GM21447 (cell line): Measurements from ENCODE around the gene RND2.
"Not testable (repeated sequence)": the region's sequence is repeated elsewhere in the genome, so short reads cannot be mapped to it uniquely, and the experiment has no call there.

Source experiments
- ATAC-seq: cut with Tn5 transposase; IDR thresholded peaks from one replicate; pipeline ENCODE4 v1.9.1; 2021; ENCODE audit not compliant: unreplicated experiment

RND2 gene, protein sequence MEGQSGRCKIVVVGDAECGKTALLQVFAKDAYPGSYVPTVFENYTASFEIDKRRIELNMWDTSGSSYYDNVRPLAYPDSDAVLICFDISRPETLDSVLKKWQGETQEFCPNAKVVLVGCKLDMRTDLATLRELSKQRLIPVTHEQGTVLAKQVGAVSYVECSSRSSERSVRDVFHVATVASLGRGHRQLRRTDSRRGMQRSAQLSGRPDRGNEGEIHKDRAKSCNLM

DNA sequence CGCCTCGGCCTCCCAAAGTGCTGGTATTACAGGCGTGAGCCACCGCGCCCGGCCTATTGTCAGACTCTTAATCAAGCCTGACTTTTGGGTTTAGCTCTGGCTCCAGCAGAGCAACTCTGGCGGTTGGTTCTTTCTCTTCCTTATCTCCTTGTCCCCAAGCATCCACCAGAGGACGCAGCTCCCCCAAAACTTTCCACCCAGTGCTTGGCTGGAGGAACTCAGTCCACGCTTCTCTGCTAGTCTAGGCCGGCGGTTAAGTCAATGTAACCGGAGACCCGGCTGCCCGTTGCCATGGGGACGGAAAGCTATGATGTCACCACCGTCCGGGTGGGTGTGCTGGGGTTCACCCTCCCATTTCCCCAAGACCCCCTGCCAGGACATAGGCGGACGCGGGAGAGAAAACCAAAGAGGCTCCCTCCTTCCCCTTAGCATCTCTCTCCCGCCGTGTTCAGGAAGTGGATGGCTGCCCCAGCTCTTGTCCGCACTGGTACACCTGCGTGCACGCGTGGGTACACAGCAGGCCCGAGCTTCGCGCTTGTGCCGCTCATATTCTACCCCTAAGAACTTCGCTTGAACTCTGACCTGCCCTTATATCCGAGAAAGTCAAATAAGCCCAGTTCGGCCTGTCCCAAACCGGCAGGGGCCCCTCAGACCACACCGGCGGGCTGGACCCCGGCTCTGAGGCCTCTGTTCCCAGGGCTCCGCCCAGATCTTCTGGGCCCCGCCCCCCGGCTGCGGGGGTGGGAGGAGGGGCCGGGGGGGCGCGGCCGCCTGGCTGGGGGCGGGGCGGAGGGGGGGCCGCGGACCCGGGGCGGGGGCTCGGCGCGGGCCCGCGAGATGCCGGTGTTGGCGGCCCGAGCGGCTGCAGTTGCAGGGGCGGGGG lies at the start of gene RND2:
Gene RND2, plus strand, starts transcription at position 825 of the 883 bp plus-strand sequence. CDS start 117 bp downstream, outside the sequence.
- peak; percentile 49 for ATAC-seq

DNA sequence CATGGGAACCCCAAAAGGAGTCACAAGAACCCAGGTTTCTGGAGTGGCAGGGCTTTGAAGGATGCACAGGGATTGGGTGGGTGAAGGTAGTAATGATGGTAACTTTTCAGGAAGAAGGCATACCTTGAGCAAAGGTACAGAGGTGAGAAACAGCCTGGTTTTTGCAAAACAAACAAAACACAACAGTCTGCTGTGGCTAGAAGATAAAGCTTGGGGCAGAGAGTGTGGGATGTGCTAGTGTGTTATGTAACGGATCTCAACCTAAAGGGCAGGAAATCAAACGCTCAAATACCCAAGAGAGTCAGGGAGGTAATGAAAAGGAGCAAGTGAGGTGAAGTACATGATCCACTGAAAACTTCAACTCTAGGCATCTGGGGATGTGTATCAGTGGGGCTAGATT lies 49.8 kb upstream of the RND2 start:
- no peak for ATAC-seq

DNA sequence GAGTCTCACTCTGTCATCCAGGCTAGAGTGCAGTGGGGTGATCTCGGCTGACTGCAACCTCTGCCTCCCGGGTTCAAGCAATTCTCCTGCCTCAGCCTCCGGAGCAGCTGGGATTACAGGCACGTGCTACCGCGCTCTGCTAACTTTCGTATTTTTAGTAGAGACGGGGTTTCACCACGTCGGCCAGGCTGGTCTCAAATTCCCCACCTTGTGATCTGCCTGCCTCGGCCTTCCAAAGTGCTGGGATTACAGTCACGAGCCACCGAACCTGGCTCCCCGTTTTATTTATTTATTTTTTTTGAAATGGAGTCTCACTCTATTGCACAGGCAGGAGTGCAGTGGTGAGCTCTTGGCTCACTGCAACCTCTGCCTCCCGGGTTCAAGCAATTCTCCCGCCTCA lies 49.3 kb upstream of the RND2 start:
- ATAC-seq = not testable (repeated sequence)

DNA sequence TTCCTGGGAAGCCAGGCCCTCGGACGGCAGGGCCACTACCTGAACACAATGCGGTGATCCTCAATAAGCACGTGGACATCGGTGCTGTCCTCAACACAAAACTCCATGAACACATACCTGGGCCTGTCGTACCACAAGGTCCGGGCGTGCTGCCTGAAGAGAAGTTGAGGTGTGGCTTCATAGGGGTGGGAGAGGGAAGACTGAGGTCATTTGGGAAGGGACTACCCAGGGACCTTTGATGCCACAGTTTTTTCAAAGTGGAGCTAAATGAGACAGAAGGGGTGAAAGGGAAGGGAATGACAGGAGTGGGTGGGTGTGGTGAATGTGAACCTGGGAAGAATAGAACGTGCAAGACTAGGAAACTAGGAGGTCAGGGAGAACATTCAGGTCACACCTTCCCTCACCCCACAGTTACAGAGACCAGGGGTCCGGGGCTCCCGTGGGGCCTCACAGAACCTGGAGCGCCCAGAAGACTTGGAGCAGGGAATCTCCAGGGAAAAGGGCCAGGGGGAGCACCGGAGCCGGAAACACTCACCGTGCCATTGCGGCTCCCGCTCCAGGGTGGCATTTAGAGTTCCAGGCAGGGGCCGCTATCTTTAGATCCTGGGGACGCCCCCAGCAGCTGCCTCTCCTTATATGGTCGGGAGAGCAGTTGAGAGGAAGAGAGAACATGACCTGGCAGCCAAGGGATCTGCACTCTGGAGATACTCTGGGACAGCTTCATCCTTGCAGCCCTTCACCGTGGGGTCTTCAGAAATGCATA lies 45.3 kb upstream of the RND2 start, which contains the start of gene PTGES3L:
Gene PTGES3L, minus strand, starts transcription at position 570 of the 763 bp plus-strand sequence. Its CDS starts 27 bp downstream, at position 543.
- ATAC-seq = peak; percentile 40

DNA sequence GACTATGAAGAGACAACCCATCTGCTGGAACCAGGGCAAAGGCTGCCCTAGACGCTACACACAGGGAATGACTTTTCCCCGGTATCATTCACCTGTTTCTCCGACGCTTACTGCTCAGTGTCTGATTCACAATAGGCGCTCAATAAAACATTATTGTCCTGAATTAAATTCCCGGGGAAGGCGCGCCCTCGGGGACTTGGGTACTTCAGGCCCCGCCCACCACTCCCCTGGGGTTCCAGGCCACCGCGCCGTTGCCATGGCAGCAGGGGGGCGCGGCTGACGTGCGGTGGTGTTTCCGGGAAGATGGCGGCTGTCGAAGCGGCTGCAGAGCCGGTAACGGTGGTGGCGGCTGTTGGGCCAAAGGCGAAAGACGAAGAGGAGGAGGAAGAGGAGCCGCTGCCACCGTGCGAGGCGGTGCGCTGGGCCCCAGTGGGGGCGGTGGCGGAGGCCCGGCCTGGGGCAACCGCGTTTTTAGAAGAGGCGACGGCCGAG lies 44.7 kb upstream of the RND2 start, which contains the start of gene RUNDC1:
Gene RUNDC1, plus strand, starts transcription at position 292 of the 492 bp plus-strand sequence. Its CDS starts 12 bp downstream, at position 304.
- peak; percentile 57 for ATAC-seq

DNA sequence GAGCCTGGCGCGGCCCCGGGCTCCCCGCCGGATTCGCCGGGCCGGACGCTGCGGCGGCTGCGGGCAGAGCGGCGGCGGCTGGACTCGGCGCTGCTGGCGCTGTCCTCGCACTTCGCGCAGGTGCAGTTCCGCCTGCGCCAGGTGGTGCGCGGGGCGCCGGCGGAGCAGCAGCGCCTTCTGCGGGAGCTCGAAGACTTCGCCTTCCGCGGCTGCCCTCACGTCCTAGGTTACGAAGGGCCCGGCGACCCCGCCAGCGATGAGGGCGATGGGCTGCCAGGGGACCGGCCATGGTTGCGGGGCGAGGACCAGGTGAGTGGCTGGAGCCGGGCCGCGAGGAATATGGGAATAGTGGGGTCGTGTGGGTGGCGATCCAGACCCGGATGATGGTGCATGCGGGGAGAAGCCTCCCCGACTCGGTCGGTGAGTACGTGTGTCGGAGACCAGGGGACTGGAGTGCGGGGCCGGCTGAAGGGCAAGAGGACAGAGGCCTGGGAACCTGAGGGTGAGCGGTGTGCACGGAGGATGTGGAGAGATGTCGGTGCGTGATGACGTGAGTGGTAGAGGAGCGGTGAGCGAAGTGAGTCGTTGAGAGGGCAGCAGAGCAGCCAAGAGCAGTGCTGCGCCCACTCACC lies 44.1 kb upstream of the RND2 start:
- peak; percentile 36 for ATAC-seq

DNA sequence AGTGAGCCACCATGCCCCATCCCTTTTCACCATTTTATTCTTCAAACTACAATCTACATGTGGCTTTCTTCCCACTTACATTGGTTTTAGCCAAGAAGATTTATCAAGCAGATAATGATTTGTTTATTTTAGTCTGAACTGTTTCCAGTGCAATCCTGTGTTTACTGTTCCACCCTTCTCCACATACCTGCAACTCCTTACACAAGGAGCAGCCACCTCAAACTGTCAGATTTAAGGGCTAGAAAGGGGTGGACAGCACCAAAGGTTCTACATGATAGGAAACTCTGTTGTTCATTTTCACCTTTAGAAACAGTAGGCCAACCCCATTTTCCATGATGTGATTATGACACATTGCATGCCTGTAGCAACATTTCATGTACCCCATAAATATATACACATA lies 42.8 kb upstream of the RND2 start:
- ATAC-seq = no peak

DNA sequence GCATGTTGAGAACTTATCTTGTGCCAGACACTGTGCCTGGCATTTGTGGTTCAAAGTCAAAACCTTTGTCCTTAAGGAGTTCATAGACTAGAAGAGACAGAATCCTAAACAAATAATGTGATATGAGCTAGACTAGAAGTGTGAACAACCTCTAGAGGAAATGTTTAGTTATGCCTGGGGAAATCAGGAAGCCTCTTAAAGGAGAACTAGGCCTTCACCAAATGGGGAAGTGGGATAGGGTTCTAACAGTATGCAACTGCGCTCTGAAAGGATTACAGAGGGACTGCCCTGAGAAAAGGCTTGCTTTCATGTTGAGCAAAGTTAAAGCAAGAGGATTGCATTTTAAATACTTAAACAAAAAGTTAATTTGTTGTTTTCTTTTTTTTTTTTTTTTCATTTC lies 39.8 kb upstream of the RND2 start:
- ATAC-seq = peak; percentile 55

DNA sequence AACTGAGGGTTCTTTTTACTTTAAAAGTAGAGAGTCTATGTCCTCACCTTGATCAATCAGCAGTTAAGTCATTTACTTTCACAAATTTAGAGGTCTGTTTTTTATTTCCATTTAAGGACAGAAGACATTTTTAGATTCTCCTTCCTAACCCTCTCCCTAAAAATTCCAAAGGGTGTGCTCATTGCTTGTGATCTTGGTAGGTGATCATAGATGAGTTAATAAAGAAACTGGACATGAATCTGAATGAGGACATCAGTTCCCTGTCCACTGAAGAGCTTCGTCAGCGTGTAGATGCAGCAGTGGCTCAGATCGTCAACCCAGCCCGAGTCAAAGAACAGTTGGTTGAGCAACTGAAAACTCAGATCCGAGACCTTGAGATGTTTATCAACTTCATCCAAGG lies 35.9 kb upstream of the RND2 start:
- no peak for ATAC-seq

DNA sequence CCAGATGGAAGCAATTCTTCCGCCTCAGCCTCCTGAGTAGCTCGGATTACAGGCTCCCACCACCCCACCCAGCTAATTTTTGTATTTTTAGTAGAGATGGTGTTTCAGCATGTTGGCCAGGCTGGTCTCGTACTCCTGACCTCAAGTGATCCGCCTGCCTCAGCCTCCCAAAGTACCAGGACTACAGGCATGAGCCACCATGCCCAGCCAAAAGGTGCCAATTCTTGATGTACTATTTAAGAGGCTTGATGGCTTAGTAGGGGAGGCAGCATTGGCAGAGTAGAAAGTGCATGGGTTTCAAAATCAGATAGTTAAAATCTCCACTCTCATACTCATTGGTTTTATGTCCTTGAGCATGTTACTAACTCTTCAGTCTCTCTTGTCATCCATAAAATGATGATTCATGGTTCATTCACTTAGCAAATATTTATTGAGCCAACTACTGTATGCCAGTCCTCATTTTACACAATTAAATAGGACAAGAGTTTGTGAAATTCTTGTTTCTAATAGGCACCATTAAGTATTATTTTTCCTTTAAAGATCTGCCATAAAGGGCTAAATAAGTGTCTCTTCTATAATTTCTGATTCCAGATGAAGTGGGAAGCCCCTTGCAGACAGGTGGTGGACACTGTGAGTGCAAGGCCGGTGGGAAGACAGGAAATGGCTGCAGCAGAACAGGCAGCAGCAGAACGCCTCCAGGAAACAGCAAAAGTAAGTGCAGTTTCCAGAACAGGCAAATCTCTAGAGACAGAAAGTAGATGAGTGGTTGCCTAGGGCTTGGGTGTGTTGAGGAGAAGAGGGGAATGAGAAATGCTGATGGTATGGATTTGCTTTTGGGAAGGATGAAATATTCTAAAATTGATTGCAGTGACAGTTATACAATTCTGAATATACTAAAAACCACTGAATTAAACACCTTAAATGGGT lies 35.0 kb upstream of the RND2 start:
- ATAC-seq = no peak

DNA sequence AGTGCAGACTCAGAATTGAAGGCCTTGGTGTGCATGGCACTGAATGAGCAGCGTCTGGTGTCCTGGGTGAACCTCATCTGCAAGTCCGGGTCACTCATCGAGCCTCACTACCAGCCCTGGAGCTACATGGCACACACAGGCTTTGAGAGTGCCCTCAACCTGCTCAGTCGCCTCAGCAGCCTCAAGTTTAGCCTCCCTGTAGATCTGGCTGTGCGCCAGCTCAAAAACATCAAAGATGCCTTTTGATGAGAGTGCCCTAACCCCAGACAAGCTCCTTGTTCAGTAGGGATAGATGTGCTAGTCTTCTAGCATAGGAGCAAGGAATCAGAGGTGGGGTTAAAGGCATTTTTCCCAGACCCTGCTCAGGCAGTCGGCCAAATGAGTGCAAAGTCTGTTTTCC lies 33.6 kb upstream of the RND2 start:
- ATAC-seq = no peak

DNA sequence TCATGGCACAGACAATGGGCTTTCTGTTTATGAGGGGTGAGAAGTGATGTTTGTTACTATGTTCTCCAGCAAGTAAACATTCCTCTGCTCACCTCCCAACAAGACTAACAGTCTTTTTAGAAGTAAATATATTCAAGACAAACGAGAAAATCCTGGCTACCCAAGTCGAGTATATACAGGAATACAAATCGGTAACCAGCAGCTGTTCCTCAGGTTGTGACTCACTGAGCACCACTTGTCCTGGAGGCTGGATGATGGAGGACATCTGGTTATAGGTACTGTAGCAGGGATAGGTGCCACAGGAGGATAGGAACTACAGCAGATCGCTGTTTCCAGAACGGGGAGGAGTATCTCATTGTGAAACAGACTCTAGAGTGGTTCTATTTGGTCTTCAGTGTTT lies 32.2 kb upstream of the RND2 start:
- no peak for ATAC-seq

DNA sequence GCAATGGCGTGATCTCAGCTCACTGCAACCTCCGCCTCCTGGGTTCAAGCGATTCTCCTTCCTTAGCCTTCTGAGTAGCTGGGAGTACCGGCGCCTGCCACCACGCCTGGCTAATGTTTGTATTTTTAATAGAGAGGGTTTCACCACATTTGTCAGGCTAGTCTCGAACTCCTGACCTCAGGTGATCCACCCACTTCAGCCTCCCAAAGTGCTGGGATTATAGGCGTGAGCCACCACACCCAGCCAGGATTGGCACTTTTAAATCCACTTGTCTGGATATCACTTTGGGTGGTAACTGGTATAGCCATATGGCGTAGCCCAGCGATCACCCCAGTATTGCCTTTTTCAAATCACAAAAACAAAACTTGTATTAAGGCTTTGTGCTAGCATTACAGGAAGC lies 31.1 kb upstream of the RND2 start:
- not testable (repeated sequence) for ATAC-seq

DNA sequence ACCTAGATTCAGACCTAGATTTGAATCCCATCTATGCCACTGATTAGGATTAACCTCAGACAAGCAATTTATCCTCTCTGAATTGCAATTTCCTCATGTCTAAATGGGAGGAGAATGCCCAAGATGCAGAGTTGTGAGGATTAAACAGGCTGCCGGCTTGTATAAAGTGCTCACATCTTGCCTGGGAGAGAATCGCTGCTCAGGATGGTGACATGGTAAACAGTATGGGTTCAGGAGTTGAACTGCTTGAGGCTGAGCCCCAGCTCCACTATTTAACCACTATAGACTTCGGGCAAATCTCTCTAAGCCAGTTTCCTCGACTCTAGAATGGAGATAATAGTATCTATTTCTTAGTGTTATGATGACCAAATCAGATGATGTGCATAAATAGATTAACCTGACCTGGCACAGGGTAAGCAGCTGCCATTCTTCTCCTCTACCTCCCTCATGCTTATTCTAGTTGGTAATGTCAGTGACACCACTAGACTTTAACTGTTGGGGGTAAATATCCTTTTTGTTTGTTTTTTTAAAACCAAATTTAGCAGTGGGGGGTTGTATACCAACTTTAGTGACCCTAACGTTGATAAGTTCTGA lies 27.5 kb upstream of the RND2 start:
- no peak for ATAC-seq

DNA sequence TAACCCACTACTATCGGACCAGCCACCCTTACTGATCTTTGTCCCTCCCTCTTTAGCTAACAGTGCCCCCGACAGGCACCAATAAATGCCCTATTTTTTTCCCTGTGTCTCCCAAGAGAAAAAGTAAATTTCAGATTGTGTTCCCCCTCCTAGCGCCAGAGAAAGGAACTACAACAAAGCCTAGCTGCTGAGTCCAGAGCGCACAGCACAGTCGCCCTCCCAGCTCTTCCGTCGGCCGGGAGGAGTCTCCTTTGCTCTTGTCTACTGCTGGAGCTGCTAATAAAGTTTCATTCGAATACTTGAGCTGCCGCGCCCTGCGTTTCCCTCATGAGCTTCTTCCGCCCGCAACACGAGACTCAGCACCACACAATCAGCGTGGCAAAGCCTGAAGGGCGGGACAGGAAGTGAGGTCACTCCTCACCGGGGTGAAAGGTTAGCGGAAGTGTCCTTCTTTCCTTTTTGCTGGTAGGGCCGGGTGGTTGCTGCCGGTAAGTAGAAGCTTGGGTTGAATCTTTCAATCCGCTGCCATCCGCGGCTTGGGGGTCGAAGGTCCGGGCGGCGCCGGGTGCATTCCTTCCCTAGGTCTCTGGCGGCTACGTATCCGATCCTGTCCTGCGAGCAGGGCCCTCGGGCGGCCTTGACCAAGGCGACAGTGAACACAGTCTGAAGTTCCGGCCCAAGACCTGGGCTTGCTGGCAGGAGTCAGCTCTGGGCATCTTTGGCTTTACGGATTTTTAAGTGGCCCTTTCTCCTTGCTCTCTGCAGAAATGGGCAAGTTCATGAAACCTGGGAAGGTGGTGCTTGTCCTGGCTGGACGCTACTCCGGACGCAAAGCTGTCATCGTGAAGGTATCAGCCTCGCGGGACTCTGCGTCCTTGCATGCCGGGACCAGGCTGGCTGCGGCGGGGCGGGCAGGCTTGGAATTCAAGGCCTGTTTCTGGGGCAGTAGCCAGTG lies 26.8 kb upstream of the RND2 start, which contains the start of gene RPL27:
Gene RPL27, plus strand, starts transcription at position 436 of the 955 bp plus-strand sequence. Its CDS starts 332 bp downstream, at position 768.
- peak; percentile 88 for ATAC-seq

DNA sequence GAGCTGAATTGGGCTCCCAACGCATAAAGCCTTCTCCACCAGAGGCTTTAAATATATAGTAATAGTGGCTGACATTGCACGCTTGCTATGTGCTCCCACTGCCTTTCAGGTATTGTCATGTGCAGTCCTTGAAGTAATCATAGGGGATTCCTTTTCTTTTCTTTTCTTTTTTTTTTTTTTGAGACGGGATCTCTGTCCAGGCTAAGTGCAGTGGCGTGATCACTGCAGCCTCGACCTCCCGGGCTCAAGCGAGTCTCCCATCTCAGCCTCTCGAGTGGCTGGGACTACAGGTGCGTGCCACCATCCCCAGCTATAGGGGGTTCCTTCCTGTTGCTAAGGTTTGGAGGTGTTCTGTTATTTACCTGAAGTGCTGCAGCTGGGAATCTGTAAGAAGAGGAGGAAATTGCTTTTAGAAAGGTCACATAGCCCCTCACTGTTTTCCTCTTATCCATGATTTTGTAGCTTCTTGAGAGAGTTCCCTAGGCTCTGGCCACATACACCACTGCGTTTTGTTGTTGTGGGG lies 26.0 kb upstream of the RND2 start:
- no peak for ATAC-seq

DNA sequence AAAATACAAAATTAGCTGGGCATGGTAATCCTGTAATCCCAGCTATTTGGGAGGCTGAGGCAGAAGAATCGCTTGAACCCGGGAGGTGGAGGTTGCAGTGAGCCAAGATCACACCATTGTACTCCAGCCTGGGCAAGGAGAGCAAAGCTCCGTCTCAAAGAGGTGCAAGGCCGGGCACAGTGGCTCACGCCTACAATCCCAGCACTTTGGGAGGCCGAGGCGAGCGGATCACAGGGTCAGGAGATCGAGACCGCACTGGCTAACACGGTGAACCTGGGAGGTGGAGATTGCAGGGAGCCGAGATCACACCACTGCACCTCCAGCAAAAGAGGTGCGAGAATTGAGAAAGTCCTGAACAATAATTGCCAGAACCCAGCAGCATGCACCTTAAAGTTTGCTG lies 24.1 kb upstream of the RND2 start:
- ATAC-seq = not testable (repeated sequence)
